K562 (cell line): Measurements from ENCODE around the gene TRIM45.

ENCODE experiments used
- ETV6 ChIP-seq, 3 experiments: fragments of 150-350 bp in 1 of 3; sonication (generic) in 1 of 3; formaldehyde crosslinking in 1 of 3; IDR thresholded peaks; 2 replicates each; pipeline versions ENCODE4 v1.6.1 to v1.8.0; 2014 to 2022; ENCODE audit warnings: borderline replicate concordance in 2 of 3, low read depth in 2 of 3, antibody characterized with exemption in 1 of 3, low read length in 1 of 3, mild to moderate bottlenecking in 1 of 3, missing genetic modification reagents in 1 of 3
- SAP30 ChIP-seq: fragments of 200-600 bp; sonication (generic); IDR thresholded peaks from 2 replicates; pipeline ENCODE4 v1.6.1; 2012; ENCODE audit warnings: borderline replicate concordance, low read depth, mild to moderate bottlenecking, moderate library complexity, low read length, control low read depth, inconsistent platforms; ENCODE audit not compliant: insufficient read depth, poor library complexity, severe bottlenecking
- ZNF174 ChIP-seq: fragments of 250-450 bp; sonication (Bioruptor Pico); IDR thresholded peaks from 2 replicates; pipeline ENCODE4 v1.4.0; 2020; ENCODE audit warnings: mild to moderate bottlenecking

- TF ChIP-seq ETV6 (IDR thresholded peaks at IDR 0.05; ENCODE audit: borderline replicate concordance in 1 of 2, low read depth in 2 of 2, low read length in 1 of 2) (no peak), ETV6 (CRISPR knock-in tag; IDR thresholded peaks at IDR 0.05; ENCODE audit: borderline replicate concordance) (no peak), ZNF174 (CRISPR knock-in tag) (no peak), SAP30 (no peak)
These were observed 6.2 kb upstream of the TRIM45 start for GRCh38 chr1:117127795-117128194.
